H4 (cell line): Measurements from ENCODE around the gene PTPRN2. TPM values are rescaled to one million over a fixed set of nuclear protein-coding genes. Genes with fewer than 3 reads are reported as not detected.

ENCODE experiments used
- DNase-seq: peaks from one replicate; pipeline ENCODE4 v3.0.0-alpha.2; 2015; ENCODE audit warnings: low spot score
- total RNA-seq: library from RNA; depleted of rRNA; stranded (reverse); fragments of >200 nt; shearing (Covaris generic); gene quantifications from 2 replicates; pipeline ENCODE4 v1.2.3, GENCODE V29; 2014

The PTPRN2 gene
- total RNA-seq, 1 experiment from 2014 or later: 0.97 TPM

DNA sequence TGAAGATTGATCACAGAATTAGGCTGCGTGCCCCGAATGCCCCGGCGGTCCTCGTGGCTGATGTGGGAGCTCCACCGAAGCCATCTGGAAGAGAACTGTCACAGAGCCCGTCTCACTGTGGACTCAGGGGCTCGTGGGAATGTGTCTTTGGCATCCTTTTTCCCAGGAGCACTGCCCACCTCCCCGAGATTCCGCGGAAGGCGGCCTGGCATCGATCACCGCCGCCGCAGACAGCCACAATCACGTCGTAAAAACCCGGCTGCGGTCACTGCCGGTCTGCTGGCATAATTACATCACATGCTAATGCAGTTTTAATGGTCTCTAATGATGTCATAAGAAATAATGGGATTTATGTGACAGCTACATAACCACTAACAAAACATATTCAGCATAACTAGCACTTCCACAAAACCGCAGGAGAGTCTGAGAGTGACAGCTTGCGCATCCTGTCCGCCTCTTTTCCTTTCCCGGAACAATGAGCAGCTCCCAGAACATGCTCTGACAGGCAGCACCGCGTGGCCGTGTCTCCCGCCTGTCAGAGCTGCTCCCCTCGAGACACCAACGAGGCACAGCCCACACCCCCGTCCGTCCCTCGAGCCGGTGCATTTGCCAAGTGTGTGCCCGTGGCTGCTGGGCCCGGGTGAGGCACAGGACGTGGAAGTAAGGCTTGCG, 490.0 kb downstream of the PTPRN2 start:
- DNase-seq: peak; percentile 80

DNA sequence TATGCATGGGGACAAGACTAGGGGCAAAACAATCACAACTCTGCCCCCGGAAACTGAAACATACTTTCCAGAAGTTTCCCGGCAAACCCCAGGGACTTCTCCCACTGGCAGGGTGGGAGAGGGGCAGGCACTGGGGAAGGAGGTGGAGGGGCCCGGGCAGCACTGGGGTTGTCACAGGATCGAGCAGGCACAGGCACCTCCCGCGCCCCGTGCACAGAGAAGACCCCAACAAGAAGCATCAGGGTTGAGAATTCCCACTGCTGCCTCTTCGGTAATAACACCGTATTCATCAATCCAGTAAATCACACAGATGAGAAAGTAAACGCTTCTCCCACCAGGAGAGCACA, 490.5 kb downstream of the PTPRN2 start:
- DNase-seq: no peak

DNA sequence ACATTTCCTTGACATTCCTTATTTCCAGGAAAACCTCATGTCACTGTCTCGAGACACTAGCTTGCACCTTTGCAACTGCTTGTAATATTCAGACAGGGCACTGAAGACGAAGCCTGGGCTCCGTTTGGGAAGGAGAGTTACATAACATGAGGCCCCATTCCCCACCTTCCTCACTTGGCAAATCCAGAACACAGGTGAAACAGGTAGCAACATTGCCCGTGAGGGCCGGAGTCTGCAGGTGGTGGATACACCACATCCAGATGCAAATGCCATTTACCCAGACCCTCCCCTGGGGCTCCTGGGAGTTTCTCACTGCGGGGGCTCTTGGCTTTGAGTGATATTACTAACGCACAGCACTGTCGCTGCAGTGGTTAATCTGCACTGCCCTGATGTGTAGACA, 491.0 kb downstream of the PTPRN2 start:
- DNase-seq: no peak

DNA sequence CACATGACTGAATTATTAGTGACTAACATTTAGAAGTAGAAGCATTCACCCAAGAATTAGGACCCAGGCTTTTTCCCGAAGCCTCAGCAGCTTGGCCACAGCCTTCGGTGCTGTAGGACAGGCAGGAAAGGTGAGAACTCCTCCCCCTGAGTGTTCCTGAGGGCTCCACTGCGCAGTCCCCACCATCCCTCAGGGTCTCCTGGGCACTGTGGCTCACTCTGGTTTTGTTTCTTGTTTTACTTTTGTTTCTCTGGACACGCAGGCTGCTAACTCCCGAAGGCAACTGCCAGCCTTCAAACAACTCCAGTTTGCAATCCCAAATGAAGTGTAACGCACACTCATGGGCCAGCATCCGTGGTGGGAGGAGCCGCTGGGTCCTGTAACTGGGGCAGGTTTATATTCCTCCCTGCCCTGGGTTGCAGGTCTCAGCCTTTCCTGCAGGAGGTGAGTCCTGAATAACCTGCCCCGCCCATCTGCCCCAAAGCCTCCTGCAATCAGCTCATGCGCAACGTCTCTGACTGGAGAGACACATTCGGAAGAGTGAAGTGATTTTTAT, 492.9 kb downstream of the PTPRN2 start:
- DNase-seq: no peak

DNA sequence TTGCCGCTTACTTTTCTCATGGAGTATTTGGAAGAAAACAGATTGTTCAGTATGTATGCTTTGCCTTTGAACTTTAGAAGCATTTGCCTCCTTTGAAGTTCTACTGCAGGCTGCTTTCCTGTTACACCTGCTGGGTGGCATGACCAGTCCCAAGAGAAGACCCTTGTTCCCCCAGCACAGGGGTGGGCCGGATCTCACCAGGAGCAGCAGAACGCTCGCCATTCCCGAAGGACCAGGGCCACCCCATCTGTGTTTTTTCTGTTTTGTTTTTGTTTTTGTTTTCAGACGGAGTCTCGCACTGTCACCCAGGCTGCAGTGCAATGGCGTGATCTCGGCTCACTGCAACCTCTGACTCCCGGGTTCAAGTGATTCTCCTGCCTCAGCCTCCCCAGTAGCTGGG, 493.6 kb downstream of the PTPRN2 start:
- no peak for DNase-seq

DNA sequence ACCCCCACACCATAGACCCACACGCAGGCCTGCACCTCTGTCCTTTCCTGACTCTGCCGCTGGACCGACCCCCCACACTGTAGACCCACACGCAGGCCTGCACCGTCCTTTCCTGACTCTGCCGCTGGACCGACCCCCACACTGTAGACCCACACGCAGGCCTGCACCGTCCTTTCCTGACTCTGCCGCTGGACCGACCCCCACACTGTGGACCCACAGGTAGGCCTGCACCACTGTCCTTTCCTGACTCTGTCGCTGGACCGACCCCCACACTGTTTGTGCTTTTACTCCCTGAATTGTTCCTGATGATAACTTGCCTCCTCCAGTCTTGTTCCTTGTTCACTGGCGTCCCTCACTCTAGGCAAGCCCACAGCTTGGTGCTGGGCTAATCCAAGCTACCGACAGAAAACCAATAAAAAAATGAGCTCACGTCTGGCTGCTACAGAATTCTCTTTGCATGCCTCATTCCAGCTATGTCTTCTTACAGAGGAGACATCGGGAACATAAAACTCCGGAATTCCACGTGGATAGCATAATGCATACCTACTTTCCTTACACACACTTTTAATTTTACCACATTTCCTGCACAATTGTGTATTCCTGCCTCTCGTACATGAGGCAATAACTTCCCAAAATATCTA, 494.3 kb downstream of the PTPRN2 start:
- DNase-seq: no peak

DNA sequence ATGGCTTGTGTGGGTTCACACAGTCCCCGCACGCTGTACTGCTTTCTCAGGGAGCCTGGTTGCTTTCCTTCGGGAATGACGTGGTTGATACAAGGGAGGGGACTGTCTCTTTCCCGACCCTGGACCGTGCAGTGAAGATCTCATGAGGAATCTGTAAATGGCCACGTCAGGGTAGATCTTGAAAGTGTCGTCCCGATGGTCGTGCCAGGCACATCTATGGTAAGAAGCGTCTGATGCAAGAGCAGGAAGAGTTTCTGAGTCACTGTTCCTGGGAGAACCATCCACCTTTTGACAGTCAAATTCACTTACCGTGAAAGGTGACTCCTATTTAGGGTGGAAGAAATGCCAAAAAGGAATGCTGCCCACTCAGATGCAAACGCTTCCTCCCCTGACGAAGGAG, 500.4 kb downstream of the PTPRN2 start:
- no peak for DNase-seq

DNA sequence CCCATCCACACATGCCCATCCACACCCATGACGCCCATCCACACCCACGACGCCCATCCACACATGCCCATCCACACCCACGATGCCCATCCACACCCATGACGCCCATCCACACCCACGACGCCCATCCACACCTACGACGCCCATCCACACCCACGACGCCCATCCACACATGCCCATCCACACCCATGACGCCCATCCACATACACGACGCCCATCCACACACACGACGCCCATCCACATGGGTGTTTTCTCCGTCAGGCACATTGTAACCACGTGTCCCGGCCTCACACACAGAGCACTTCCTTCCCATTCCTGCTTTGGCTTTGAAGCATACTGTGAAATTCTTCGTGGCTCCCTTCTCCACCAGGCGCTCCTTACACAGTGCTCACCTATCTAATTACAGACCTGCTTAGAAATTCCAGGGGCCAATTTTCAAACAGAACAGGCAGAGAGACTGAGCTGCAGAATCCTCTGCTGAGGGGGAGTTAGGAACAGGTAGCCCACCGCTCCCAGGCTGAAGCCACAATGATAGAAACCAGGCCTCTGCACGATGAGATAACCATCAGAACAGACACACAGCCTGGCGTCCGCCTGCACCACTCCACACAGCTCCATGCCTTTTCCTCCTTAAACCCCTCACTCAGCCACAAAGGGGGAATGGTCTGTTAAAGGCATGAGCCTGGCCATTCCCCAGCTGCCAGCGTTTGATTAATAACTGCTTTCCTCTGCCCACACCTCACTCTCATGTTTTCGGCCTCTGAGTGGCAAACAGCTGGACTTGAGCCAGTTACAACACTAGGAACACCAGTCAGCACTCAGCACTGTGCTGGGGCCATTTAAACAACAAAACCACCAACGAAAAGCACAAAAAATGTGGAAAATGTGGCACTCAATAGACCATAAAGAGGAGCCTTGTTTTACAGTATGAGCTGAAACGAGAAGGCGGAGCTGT, 501.6 kb downstream of the PTPRN2 start:
- DNase-seq: no peak

DNA sequence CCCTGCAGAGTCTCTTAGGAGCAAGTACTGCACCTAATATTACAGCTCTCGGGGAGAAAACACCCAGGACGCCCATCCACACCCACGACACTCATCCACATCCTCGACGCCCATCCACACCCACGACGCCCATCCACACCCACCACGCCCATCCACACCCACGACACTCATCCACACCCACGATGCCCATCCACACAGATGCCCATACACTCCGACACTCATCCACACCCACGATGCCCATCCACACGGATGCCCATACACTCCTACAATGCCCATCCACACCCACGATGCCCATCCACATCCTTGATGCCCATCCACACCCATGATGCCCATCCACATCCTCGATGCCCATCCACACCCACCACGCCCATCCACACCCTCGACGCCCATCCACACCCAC, 503.1 kb downstream of the PTPRN2 start:
- no peak for DNase-seq

DNA sequence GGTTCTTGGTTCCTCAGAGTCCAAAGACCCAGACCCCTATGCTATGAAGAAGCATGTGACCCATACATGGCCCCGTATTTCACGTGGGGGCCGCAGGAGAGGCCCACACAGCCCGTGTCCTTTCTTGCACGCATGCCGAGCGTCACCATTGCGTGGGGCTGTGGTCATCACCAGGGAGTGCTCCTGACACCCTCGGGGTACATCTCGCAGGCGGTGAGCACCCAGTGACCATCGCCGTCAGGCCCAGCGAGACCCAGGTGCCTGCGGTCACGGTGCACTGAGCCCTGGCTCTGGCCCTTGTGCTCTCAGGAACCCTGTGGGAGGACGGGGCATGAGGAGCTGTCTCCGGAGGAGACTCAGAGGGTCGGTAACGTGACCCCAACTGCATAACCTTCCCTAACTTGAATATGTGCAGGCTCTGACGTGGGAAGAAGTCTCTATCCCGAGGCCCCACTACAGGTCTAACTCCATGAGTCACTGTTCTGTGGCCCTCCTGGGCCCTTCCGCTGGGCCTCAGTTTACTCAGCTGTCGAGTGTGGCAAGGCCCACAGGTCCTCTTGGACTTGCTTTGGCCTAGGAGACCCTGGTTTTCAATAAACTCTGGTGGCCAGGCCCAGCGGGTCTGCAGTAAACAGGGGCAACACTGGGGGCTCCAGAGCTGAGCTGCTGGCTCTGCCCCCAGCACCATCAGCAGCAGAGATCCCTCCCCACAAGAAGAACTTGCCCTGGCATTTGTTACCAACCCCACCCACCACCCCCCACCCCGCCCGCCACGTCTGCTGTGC, 503.9 kb downstream of the PTPRN2 start:
- DNase-seq: no peak

DNA sequence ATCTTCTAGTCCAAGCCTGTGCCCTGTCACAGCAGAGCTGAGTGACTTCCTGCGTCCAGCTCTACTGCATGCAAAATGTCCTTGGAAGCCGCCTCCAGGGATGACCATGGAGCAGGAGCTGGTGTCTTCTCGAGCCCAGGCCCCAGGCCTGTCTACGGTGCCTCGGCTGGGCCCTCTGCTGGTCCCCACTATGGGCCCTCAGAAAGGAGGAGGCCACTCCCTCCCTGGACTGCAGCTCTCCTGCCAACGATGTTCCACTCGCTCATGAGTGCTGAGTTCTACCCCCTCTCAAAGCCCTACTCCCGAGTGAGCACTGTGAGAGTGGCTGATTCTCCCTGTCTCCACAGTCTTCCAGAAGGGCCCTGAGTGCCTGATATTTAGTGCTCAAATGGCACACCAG, 504.9 kb downstream of the PTPRN2 start:
- DNase-seq: no peak

DNA sequence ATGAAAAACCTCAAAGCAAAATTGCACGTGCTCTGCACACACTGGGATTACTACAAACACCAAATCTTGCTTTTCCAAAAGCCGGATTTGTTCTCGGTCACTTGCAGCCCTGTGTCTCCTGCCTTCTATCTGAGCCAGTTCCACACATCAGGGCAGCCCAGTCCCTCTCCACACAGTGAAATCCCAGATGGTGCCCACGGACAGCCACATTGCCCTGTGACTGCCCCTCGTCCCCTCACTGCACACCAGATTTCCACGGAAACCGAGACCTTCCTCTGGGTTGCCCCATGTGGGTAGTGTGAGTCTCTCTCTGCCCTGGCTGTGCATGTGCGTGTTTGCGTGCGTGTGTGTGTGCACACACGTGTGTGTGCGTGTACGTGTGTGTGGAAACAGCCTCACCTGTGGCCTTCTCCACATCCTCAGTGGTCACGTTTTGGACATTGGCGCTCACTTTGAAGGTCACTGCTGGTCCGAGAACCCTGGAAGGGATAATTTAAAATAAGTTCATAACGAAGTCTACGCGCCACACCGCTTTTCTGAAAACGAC, 506.7 kb downstream of the PTPRN2 start:
- no peak for DNase-seq

DNA sequence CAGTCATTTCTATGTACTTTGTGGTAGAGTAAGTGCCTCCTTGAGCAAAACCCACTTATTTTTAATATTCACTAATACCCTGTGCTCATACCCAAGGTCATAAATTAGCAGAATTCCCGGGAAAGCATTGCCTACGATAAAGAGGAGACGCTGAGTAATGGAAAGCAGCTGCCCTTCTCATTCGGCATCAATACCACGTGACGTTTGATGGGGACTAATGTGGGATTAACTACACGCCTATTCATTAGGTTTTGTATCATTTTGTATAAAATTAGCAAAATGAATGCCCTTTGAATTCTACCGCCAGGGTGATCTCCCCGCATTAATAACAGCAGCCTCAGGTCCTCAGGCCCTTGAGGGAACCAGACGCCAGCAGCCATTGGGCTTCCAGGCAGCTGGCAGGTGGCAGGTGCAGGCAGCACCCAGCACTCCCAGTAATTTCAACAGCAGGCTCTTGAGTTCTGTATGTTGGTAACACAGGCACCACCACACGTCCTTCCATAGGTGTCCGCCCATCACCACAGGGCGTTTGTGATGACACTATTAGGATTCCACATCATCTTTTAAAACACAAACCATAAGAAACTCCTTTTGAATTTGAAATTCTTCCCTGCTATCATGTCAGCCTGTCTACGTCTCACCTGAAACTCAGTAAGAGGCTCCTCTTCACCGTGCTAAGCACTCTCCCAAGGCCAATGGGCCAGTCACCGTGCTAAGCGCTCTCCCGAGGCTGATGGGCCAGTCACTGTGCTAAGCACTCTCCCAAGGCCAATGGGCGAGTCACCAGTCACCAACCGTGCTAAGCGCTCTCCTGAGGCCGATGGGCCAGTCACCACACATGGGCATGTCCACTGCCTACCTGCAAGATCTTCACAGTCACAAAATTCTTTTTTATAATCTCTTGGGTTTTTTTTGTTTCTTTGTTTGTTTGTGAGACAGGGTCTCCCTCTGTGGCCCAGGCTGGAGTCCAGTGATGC, 509.4 kb downstream of the PTPRN2 start:
- no peak for DNase-seq

DNA sequence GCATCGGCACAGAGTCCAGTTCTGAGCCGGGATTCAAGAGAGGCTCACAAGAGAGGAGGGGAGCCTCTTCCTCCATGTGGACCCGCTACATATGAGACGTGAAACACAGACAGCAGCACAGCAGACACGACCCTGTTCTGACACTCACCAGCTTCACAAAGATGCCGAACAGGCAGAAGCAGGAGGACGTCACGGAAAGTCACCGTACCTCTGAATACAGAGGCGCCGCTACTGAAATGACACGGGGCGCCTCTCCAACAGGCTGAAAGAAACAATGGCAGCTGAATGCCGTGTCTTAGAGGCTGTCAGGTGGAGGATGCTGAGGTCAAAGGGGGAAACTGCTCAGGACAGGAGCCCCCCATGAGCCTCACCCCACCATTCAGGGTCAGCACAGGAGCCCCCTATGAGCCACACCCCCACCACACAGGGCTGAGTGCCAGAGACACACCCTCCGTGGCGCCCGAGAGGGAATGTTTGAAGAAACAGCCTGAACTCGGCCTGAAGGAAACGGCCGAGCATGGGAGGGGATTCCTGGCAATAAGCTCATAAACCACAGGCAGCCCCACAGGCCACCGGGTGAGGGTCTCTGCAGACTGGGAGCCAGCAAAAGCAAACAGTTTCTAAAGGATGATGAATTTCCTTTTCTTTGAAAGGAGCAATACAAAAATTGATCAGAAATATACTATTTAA, 510.3 kb downstream of the PTPRN2 start:
- DNase-seq: no peak

DNA sequence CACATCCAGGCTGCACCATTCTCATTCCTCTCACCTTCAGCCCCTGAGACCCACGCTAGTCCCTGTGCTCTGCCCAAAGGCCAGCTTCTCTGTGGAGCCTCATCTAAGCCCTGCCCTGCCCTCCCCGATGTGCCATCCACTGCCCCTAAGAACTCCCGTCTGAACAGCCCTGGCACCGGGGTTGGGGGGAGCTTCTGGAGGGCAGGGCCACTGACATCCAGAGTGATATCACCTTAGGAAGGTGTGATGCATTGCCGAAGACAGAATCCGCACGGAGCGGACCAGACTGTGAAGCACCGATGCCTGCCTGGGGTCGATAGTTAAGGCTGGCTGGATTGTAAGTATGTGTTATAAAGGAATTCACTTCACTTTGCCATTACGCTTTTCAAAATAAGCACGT, 511.0 kb downstream of the PTPRN2 start:
- no peak for DNase-seq

DNA sequence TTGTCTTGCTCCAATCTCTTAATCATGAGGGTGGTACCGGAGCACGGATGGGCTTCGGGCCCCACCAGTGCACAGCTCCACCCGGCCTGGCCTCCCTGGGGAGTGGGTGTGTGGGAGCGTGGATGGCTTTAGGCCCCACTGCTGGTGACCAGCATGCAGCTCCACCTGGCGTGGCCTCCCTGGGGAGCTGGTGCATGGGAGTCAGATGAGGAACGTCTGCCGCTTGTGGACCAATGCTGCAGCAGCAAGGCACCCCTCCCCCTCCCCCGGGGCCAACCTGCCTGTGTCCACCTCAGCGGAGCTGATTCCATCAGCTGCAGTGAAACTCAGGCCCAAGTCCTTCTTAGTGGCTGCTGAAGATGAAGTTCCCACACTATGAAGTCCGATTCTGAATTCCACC, 511.4 kb downstream of the PTPRN2 start:
- DNase-seq: no peak

DNA sequence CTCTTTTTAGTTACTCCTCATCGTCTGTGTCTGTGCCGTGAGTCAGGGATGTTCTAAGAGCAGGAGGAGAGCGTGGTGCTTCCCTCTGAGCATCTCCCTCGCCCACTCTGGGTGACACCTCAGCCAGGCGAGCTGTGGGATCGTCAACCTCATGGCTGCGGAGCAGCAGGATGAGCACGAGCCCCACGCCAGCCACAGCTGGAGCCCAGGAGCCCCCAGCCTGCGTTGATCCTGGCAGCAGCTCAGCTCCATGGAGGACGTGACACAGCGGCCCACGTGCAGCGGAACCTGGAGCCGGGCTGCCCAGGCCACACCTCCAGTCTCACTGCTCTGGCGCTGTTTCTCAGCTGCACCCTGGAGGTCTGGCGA, 512.0 kb downstream of the PTPRN2 start:
- no peak for DNase-seq

DNA sequence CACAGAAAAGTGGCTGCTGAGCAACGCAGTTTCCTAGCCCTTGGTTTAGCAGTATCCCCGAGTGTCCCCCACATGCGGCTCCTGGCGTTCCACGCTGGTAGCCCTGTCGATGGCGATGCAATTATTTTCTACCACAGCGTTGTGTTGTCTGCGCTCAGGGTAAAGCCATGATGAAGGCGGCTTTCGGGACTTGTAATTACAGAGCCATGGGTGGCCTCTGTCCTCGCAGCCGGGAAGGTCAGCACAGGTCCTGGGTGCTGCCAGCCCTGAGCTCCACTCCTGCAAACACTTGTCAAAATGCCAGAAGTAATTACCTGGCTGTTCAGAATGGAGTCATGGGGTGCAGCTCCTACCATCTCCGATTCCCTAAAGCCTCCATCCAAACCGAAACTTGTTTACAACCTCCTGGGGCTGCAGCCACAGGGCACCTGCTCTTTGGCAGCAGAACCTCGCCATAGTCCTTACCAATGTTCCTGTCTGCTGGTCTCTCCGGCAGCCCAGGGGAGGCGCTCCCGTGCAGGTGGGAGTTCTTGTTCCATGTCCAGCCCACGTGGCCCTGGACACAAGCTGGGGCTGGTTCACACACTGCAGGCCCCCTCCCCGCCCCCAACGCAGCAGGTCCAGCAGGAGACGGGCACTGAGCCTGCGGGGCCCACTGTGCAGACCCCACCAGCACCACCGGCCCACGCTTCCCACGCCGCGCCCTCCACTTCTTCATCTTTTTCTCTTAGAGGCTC, 512.6 kb downstream of the PTPRN2 start:
- DNase-seq: no peak
